ENCODE data around the gene HOXD3. TPM values are rescaled to one million over a fixed set of nuclear protein-coding genes. Genes with fewer than 3 reads are reported as not detected.

Gene HOXD3
- total RNA-seq, 4 donors from 2014 or later = 0.56 to 3.1 (median 1.7) TPM; not detected in 1

DNA sequence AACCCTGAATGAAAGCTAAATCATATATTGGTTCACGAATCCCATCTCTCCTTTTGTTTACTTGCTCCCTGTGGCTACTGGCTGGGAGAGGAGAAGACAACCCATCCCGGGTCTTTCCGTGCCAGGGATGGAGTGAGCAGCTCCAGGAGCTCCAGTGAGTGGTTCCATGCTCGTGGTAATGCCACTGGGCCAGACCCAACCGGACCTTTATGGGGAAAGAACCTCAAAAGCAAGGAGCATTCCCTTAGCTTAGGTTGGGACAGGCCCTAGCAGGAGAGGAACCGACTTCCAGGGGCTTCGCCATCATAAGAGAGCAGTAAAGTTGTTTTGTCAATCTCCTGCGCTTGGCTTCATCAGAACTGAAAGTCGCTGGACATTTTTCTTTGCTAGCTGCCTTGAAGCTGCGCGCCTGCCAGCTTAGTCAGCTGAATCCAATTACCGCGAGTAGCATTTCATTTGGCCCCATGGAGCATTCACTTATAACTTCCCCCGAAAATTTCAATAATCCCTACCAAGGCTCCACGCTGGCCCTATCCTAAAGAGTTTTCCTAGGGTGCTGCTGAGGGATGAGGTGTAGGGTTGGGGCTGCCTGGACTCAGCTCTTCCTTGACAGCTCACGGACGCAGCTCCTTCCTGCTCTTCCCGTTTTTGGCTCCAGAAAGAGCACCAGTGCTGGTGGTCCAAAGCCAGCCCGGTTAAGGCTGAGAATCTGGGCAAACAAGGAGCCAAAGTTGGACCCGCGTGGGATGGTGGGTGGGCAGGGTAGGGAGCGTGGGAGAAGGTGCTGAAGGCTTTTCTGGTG, 4.9 kb downstream of the HOXD3 start:
- intact Hi-C loops (cut with DNase I; ENCODE audit: low total_unique reads) = no loop called here
- H3K4me3 ChIP-seq (ENCODE audit: low read depth, poor library complexity, severe bottlenecking) = no peak overlapping the region
- no peak for TF ChIP-seq CTCF (IDR thresholded peaks at IDR 0.05)
- no peak for TF ChIP-seq POLR2A (IDR thresholded peaks at IDR 0.05)
- WGBS, 2 donors = 16% methylated on average over 22 of the region's 22 CpGs
- DNase-seq (ENCODE audit: low spot score in 2 of 2) = peak in 1 of 2 donors; percentile 85

GRCh38 chr2:176162911-176163671, 6.0 kb downstream of the HOXD3 start:
- intact Hi-C loops (cut with DNase I; ENCODE audit: low total_unique reads) = no loop called here
- peak in 1 of 2 donors; percentile 54 for DNase-seq (ENCODE audit: low spot score in 2 of 2)
- no peak overlapping the region for H3K4me3 ChIP-seq (ENCODE audit: low read depth, poor library complexity, severe bottlenecking)
- WGBS, 2 donors = 41 to 57% methylated on average over 27 to 29 of the region's 29 CpGs
- TF ChIP-seq CTCF (IDR thresholded peaks at IDR 0.05) = no peak
- no peak for TF ChIP-seq POLR2A (IDR thresholded peaks at IDR 0.05)

DNA sequence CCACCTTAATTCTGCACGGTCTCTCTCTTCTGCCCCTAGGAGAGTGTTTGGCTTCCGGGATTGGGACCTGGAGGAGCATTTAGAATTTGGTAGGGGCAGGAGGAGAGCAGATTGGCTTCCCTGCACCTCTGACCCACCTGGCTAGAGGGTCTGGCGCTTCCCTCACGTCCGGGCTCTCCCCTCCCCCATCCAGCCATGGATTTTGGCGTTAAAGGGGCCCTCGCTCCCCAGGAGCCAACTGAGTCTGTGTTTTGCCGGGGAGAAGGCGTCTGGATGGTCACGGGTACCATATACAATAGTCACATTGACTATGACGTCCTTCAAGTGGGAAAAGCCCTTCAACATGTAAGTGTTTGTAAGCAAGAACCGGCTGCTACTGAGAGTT, 6.6 kb downstream of the HOXD3 start:
- intact Hi-C loops (cut with DNase I; ENCODE audit: low total_unique reads) = no loop called here
- 39 to 42% methylated on average over 12 of the region's 12 CpGs for WGBS, 2 donors
- no peak for DNase-seq (ENCODE audit: low spot score in 2 of 2)
- no peak for TF ChIP-seq POLR2A (IDR thresholded peaks at IDR 0.05)
- no peak for TF ChIP-seq CTCF (IDR thresholded peaks at IDR 0.05)
- no peak overlapping the region for H3K4me3 ChIP-seq (ENCODE audit: low read depth, poor library complexity, severe bottlenecking)

- intact Hi-C loops (cut with DNase I; ENCODE audit: low total_unique reads) = no loop called here
Measured at GRCh38 chr2:176164201-176164600, 7.1 kb downstream of the HOXD3 start.

More at GRCh38 chr2:176164201-176164600, 7.1 kb downstream of the HOXD3 start:
- no peak overlapping the region for H3K4me3 ChIP-seq (ENCODE audit: low read depth, poor library complexity, severe bottlenecking)
- no peak for TF ChIP-seq CTCF (IDR thresholded peaks at IDR 0.05)
- no peak for DNase-seq (ENCODE audit: low spot score in 2 of 2)
- WGBS, 2 donors = 45 to 58% methylated on average over 13 of the region's 13 CpGs

Data from lower leg skin (tissue), 4 donors.